ENCODE measurements around the gene DGCR2.
A peak's percentile ranks its signal among the peaks of the same experiment; 100 is the strongest.
"Not testable (repeated sequence)": the region's sequence is repeated elsewhere in the genome, so short reads cannot be mapped to it uniquely, and the experiment has no call there.

Gene DGCR2

GRCh38 chr22:19023931-19024330 is 98.3 kb downstream of the DGCR2 start:
- H2AFZ ChIP-seq (ENCODE audit: low read depth, low read length); DNase-seq; H3K9me3 ChIP-seq (ENCODE audit: insufficient read depth, low read length, severe bottlenecking); H3K4me2 ChIP-seq (ENCODE audit: insufficient read depth, low read length); H3K79me2 ChIP-seq (ENCODE audit: insufficient read depth, low read length); H3K27ac ChIP-seq (ENCODE audit: low read length); H3K9ac ChIP-seq (ENCODE audit: low read depth, low read length); ATAC-seq (ENCODE audit: insufficient read depth, low read depth); H4K20me1 ChIP-seq (ENCODE audit: insufficient read depth, low read length); H3K4me3 ChIP-seq (ENCODE audit: low read depth in 1 of 2, low read length in 2 of 2); H3K36me3 ChIP-seq (ENCODE audit: insufficient read depth, low read length); H3K27me3 ChIP-seq (ENCODE audit: insufficient read depth, low read length, poor library complexity); H3K4me1 ChIP-seq (ENCODE audit: insufficient read depth, low read length): not testable (repeated sequence)

DNA sequence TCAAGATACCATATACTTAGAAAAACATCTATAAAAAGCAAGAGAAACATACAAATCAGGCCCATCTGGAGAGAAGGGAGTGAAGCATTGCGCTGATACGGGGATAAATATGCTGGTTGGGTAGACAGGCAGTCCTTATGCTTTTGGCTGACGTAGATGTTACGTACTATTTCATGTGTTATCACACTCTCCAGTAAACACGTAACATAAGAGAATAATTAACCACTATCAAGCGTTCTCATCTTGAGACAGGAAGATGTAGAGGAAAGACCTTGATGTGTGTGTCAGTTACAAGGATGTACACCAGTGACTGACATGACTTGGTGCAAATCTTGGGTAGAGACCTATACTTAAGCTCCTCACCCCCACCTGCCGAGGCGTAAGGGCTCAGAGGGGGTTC is 99.5 kb downstream of the DGCR2 start:
- Histone ChIP-seq H3K27ac (ENCODE audit: low read length) (no peak overlapping the region), H3K36me3 (ENCODE audit: insufficient read depth, low read length) (no peaks in the 10 kb centered on the region), H2AFZ (ENCODE audit: low read depth, low read length) (no peak overlapping the region), H3K9me3 (ENCODE audit: insufficient read depth, low read length, severe bottlenecking) (no peaks in the 10 kb centered on the region), H3K4me3 (ENCODE audit: low read depth in 1 of 2, low read length in 2 of 2) (no peak overlapping the region), H3K4me2 (ENCODE audit: insufficient read depth, low read length) (no peak overlapping the region), H4K20me1 (ENCODE audit: insufficient read depth, low read length) (no peaks in the 10 kb centered on the region), H3K9ac (ENCODE audit: low read depth, low read length) (no peak overlapping the region), H3K27me3 (ENCODE audit: insufficient read depth, low read length, poor library complexity) (no peaks in the 10 kb centered on the region), H3K79me2 (ENCODE audit: insufficient read depth, low read length) (no peaks in the 10 kb centered on the region), H3K4me1 (ENCODE audit: insufficient read depth, low read length) (no peaks in the 10 kb centered on the region)
- ATAC-seq (ENCODE audit: insufficient read depth, low read depth) = peak; percentile 57; the same call in 2 of the 3 replicates
- TF ChIP-seq, protein P1, sequence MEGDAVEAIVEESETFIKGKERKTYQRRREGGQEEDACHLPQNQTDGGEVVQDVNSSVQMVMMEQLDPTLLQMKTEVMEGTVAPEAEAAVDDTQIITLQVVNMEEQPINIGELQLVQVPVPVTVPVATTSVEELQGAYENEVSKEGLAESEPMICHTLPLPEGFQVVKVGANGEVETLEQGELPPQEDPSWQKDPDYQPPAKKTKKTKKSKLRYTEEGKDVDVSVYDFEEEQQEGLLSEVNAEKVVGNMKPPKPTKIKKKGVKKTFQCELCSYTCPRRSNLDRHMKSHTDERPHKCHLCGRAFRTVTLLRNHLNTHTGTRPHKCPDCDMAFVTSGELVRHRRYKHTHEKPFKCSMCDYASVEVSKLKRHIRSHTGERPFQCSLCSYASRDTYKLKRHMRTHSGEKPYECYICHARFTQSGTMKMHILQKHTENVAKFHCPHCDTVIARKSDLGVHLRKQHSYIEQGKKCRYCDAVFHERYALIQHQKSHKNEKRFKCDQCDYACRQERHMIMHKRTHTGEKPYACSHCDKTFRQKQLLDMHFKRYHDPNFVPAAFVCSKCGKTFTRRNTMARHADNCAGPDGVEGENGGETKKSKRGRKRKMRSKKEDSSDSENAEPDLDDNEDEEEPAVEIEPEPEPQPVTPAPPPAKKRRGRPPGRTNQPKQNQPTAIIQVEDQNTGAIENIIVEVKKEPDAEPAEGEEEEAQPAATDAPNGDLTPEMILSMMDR (IDR thresholded peaks at IDR 0.05; ENCODE audit: borderline replicate concordance, extremely low read depth, low read length, poor library complexity, severe bottlenecking) = no peak
- TF ChIP-seq EZH2 (IDR thresholded peaks at IDR 0.05; ENCODE audit: borderline replicate concordance, low read depth, low read length, severe bottlenecking) = no peak
- no peak for DNase-seq

GRCh38 chr22:19019679-19020032 is 102.6 kb downstream of the DGCR2 start:
- Histone ChIP-seq H2AFZ (ENCODE audit: low read depth, low read length) (no peak overlapping the region), H3K4me3 (ENCODE audit: low read depth in 1 of 2, low read length in 2 of 2) (no peak overlapping the region), H3K4me2 (ENCODE audit: insufficient read depth, low read length) (no peak overlapping the region), H3K9ac (ENCODE audit: low read depth, low read length) (no peak overlapping the region), H3K9me3 (ENCODE audit: insufficient read depth, low read length, severe bottlenecking) (no peaks in the 10 kb centered on the region), H3K27me3 (ENCODE audit: insufficient read depth, low read length, poor library complexity) (no peaks in the 10 kb centered on the region), H4K20me1 (ENCODE audit: insufficient read depth, low read length) (no peaks in the 10 kb centered on the region), H3K79me2 (ENCODE audit: insufficient read depth, low read length) (no peaks in the 10 kb centered on the region), H3K36me3 (ENCODE audit: insufficient read depth, low read length) (no peaks in the 10 kb centered on the region), H3K27ac (ENCODE audit: low read length) (no peak overlapping the region), H3K4me1 (ENCODE audit: insufficient read depth, low read length) (no peaks in the 10 kb centered on the region)
- TF ChIP-seq EZH2 (IDR thresholded peaks at IDR 0.05; ENCODE audit: borderline replicate concordance, low read depth, low read length, severe bottlenecking) = no peak
- TF ChIP-seq, protein P1 (IDR thresholded peaks at IDR 0.05; ENCODE audit: borderline replicate concordance, extremely low read depth, low read length, poor library complexity, severe bottlenecking) = no peak
- no peak for DNase-seq
- no peak for ATAC-seq (ENCODE audit: insufficient read depth, low read depth)

- Histone ChIP-seq H3K4me1 (ENCODE audit: insufficient read depth, low read length) (no peaks in the 10 kb centered on the region), H3K4me2 (ENCODE audit: insufficient read depth, low read length) (no peak overlapping the region), H3K9me3 (ENCODE audit: insufficient read depth, low read length, severe bottlenecking) (no peaks in the 10 kb centered on the region), H3K9ac (ENCODE audit: low read depth, low read length) (no peak overlapping the region), H3K36me3 (ENCODE audit: insufficient read depth, low read length) (no peaks in the 10 kb centered on the region), H3K79me2 (ENCODE audit: insufficient read depth, low read length) (no peaks in the 10 kb centered on the region), H3K27me3 (ENCODE audit: insufficient read depth, low read length, poor library complexity) (no peaks in the 10 kb centered on the region), H4K20me1 (ENCODE audit: insufficient read depth, low read length) (no peaks in the 10 kb centered on the region), H3K27ac (ENCODE audit: low read length) (no peak overlapping the region), H3K4me3 (ENCODE audit: low read depth in 1 of 2, low read length in 2 of 2) (no peak overlapping the region), H2AFZ (ENCODE audit: low read depth, low read length) (no peak overlapping the region)
- DNase-seq (no peak), ATAC-seq (ENCODE audit: insufficient read depth, low read depth) (no peak)
- TF ChIP-seq EZH2 (IDR thresholded peaks at IDR 0.05; ENCODE audit: borderline replicate concordance, low read depth, low read length, severe bottlenecking) = no peak
- TF ChIP-seq, protein P1 (IDR thresholded peaks at IDR 0.05; ENCODE audit: borderline replicate concordance, extremely low read depth, low read length, poor library complexity, severe bottlenecking) = no peak
Measured at GRCh38 chr22:19019029-19019678, 103.1 kb downstream of the DGCR2 start.

Data from DND-41 (cell line).